A549 (cell line): ENCODE results near the gene ZC3H4. TPM values are rescaled to one million over a fixed set of nuclear protein-coding genes. Genes with fewer than 3 reads are reported as not detected.
A peak's percentile ranks its signal among the peaks of the same experiment; 100 is the strongest.

ENCODE experiments used
- ATAC-seq, 2 experiments: fragments of 200-7000 bp in 1 of 2; fragments of >200 bp in 1 of 2; cut with Nextera tagmentation in 1 of 2; cut with Tn5 transposase in 1 of 2; 3 replicates each; pipeline versions ENCODE4 v1.8.0 to v1.9.1; 2018 to 2020; ENCODE audit warnings: mild to moderate bottlenecking in 1 of 2, moderate library complexity in 1 of 2
- CTCF ChIA-PET: fragments of 300-600 bp; sonication (Branson Sonifier 250); formaldehyde crosslinking; extraction: SDS; loops from one replicate; lab custom pipeline; 2021; ENCODE audit warnings: antibody characterized with exemption, inconsistent platforms; lab: Yijun Ruan, JAX
- POLR2A ChIA-PET: fragments of 350-600 bp; formaldehyde crosslinking; extraction: SDS; loops from one replicate; lab custom pipeline; 2021; ENCODE audit warnings: antibody characterized with exemption, inconsistent platforms; lab: Yijun Ruan, JAX
- DNase-seq, 2 experiments: peaks; one replicate each; pipeline versions ENCODE4 v3.0.0 to v3.0.0-alpha.2; 2011 to 2016; ENCODE audit warnings: low read depth in 1 of 2, low spot score in 1 of 2
- FAIRE-seq: peaks from 2 replicates; lab custom pipeline; 2011; peaks lifted over from hg19 to GRCh38; lab: Jason Lieb, UNC
- H3K27ac ChIP-seq, 2 experiments: fragments of >200 bp; sonication (Bioruptor Twin); formaldehyde crosslinking; 3 replicates each; pipeline ENCODE4 v1.5.1; 2016 to 2017
- H3K4me1 ChIP-seq: fragments of >200 bp; sonication (Bioruptor Twin); formaldehyde crosslinking; 3 replicates; pipeline ENCODE4 v1.6.1; 2016
- H3K4me2 ChIP-seq: fragments of >200 bp; sonication (Bioruptor Twin); formaldehyde crosslinking; 3 replicates; pipeline ENCODE4 v1.6.1; 2016
- H3K4me3 ChIP-seq: fragments of >200 bp; sonication (Bioruptor Twin); formaldehyde crosslinking; 3 replicates; pipeline ENCODE4 v1.5.1; 2016
- H3K9me3 ChIP-seq: fragments of >200 bp; sonication (Bioruptor Twin); formaldehyde crosslinking; 3 replicates; pipeline ENCODE4 v1.6.1; 2016
- CBX8 ChIP-seq: fragments of 200-600 bp; sonication (generic); IDR thresholded peaks from 2 replicates; pipeline ENCODE4 v1.6.1; 2016
- CHD4 ChIP-seq: fragments of 200-600 bp; sonication (generic); IDR thresholded peaks from 2 replicates; pipeline ENCODE4 v1.6.1; 2016; ENCODE audit warnings: antibody characterized with exemption, mild to moderate bottlenecking, borderline replicate concordance
- EHMT2 ChIP-seq: fragments of 200-600 bp; sonication (generic); IDR thresholded peaks from 2 replicates; pipeline ENCODE4 v1.6.1; 2016; ENCODE audit warnings: antibody characterized with exemption, low read depth, mild to moderate bottlenecking, moderate library complexity
- ELK1 ChIP-seq: fragments of 150-350 bp; IDR thresholded peaks from 2 replicates; pipeline ENCODE4 v1.6.1; 2014; ENCODE audit warnings: low read depth, mild to moderate bottlenecking, low read length
- FOSL2 ChIP-seq, 2 experiments: fragments of 450-650 bp in 1 of 2; fragments of >200 bp in 1 of 2; sonication (Bioruptor Twin) in 1 of 2; formaldehyde crosslinking; IDR thresholded peaks; 2 replicates each; pipeline versions ENCODE4 v1.5.0 to v1.6.1; 2016 to 2020; ENCODE audit warnings: mild to moderate bottlenecking in 1 of 2, moderate library complexity in 1 of 2
- HDAC2 ChIP-seq: fragments of 200-600 bp; sonication (generic); IDR thresholded peaks from 2 replicates; pipeline ENCODE4 v1.6.1; 2016
- HES2 ChIP-seq: fragments of >200 bp; sonication (Bioruptor Twin); formaldehyde crosslinking; IDR thresholded peaks from 2 replicates; pipeline ENCODE4 v1.6.1; 2016
- JUNB ChIP-seq: fragments of >200 bp; sonication (Bioruptor Twin); formaldehyde crosslinking; IDR thresholded peaks from 2 replicates; pipeline ENCODE4 v1.6.1; 2016
- KDM1A ChIP-seq: fragments of 200-600 bp; sonication (generic); IDR thresholded peaks from 2 replicates; pipeline ENCODE4 v1.6.1; 2016; ENCODE audit warnings: low read depth, mild to moderate bottlenecking
- MAFK ChIP-seq: fragments of 450-650 bp; IDR thresholded peaks from 2 replicates; pipeline ENCODE4 v1.6.1; 2014; ENCODE audit not compliant: partially characterized antibody
- MAX ChIP-seq: IDR thresholded peaks from 2 replicates; pipeline ENCODE4 v1.6.1; 2012
- MAZ ChIP-seq: fragments of 150-350 bp; IDR thresholded peaks from 2 replicates; pipeline ENCODE4 v1.6.1; 2014; ENCODE audit warnings: antibody characterized with exemption, low read depth, low read length, borderline replicate concordance
- NPAS2 ChIP-seq: fragments of 250-450 bp; sonication (Bioruptor Pico); IDR thresholded peaks from 2 replicates; pipeline ENCODE4 v1.8.0; 2022; ENCODE audit warnings: mild to moderate bottlenecking, moderate library complexity, borderline replicate concordance
- PBX3 ChIP-seq: IDR thresholded peaks from 2 replicates; pipeline ENCODE4 v1.6.1; 2012
- RCOR1 ChIP-seq: fragments of 150-350 bp; IDR thresholded peaks from 2 replicates; pipeline ENCODE4 v1.6.1; 2014; ENCODE audit warnings: antibody characterized with exemption, low read length, low read depth
- REST ChIP-seq: fragments of 200-600 bp; sonication (generic); IDR thresholded peaks from 2 replicates; pipeline ENCODE4 v1.6.1; 2016; ENCODE audit warnings: antibody characterized with exemption, mild to moderate bottlenecking, moderate library complexity
- TFCP2L1 ChIP-seq: fragments of 250-450 bp; sonication (Bioruptor Pico); IDR thresholded peaks from 2 replicates; pipeline ENCODE4 v1.5.0; 2021; ENCODE audit warnings: mild to moderate bottlenecking
- TP53 ChIP-seq: fragments of 250-450 bp; sonication (Bioruptor Pico); IDR thresholded peaks from 2 replicates; pipeline ENCODE4 v1.5.0; 2021; ENCODE audit warnings: mild to moderate bottlenecking, moderate library complexity
- ZFP36 ChIP-seq: fragments of 450-650 bp; IDR thresholded peaks from 2 replicates; pipeline ENCODE4 v1.6.1; 2014; ENCODE audit warnings: borderline replicate concordance; ENCODE audit not compliant: partially characterized antibody
- ZNF302 ChIP-seq: fragments of 250-450 bp; sonication (Bioruptor Pico); IDR thresholded peaks from 2 replicates; pipeline ENCODE4 v1.9.0; 2021; ENCODE audit warnings: inconsistent platforms, mild to moderate bottlenecking, moderate library complexity
- ZSCAN20 ChIP-seq: fragments of 250-450 bp; sonication (Bioruptor Pico); IDR thresholded peaks from 2 replicates; pipeline ENCODE4 v1.8.0; 2022; ENCODE audit warnings: mild to moderate bottlenecking, moderate library complexity
- WGBS: methylation state at CpG from one replicate; pipeline ENCODE4 v1.1.6; 2017; ENCODE audit errors: missing lambda C conversion rate; 5-methylcytosine and 5-hydroxymethylcytosine counted together
- polyA plus RNA-seq, 4 experiments: library from polyadenylated mRNA; depleted of rRNA in 3 of 4; stranded (reverse); fragments of >200 nt; fragmentation: RNase III in 1 of 4; extraction: RNeasy Plus Mini Kit Qiagen cat#74134 plus additional on column Dnase treatment in 1 of 4; gene quantifications; 2 replicates in 3 of 4; 3 replicates in 1 of 4; pipeline ENCODE4 v1.2.3, GENCODE V29; 2011 to 2017

ZC3H4 gene
- polyA plus RNA-seq, 2 of the 4 experiments (the other 2 are of a cell fraction) = 7.7 to 33.4 TPM

GRCh38 chr19:47027586-47028088 lies 85.9 kb downstream of the ZC3H4 start:
- Histone ChIP-seq H3K4me1 (peaks cover 8% of the 10 kb centered on the region; the same call in 2 of the 3 replicates), H3K4me2 (no peak overlapping the region), H3K4me3 (no peak overlapping the region), H3K9me3 (no peaks in the 10 kb centered on the region), H3K27ac (no peak overlapping the region)
- DNase-seq (no peak), FAIRE-seq (no peak), ATAC-seq (no peak)
- ChIA-PET POLR2A (no interaction called here), CTCF (interaction anchor here (11.2 kb wide), 1 partner anchor 15 kb away, joined by 127 read pairs; no protein-coding TSS in a partner anchor)
- TF ChIP-seq RCOR1 (no peak), HES2 (no peak), PBX3 (no peak), MAX (no peak), EHMT2 (no peak), FOSL2 (IDR thresholded peaks at IDR 0.05) (no peak), FOSL2 (CRISPR knock-in tag; IDR thresholded peaks at IDR 0.05) (no peak), CHD4 (no peak), MAZ (no peak), HDAC2 (no peak), ZNF302 (CRISPR knock-in tag) (no peak), REST (no peak), CBX8 (no peak), ZFP36 (no peak), ZSCAN20 (CRISPR knock-in tag) (no peak), JUNB (no peak), MAFK (no peak)
- WGBS = 47% methylated on average over 9 of the region's 12 CpGs

- Histone ChIP-seq H3K4me1 (peaks cover 9% of the 10 kb centered on the region; the same call in 2 of the 3 replicates), H3K4me3 (no peak overlapping the region), H3K9me3 (no peaks in the 10 kb centered on the region), H3K4me2 (no peak overlapping the region), H3K27ac (no peak overlapping the region)
- 84% methylated on average over 8 of the region's 8 CpGs for WGBS
- CTCF ChIA-PET = interaction anchor here (1.3 to 6.6 kb wide), 3 partner anchors 10 to 36 kb away, joined by 3 to 75 read pairs (median 5); no protein-coding TSS in a partner anchor
- FAIRE-seq (no peak), DNase-seq (no peak), ATAC-seq (no peak)
- POLR2A ChIA-PET = no interaction called here
- TF ChIP-seq ELK1 = no peak
- no peak for TF ChIP-seq NPAS2 (CRISPR knock-in tag)
- peak; percentile 45; the same call in 1 of the 2 replicates for TF ChIP-seq KDM1A
- TF ChIP-seq RCOR1 = 0 out of 2 replicates have a peak, but pooled peaks have one; percentile 22
- no peak for TF ChIP-seq TP53 (CRISPR knock-in tag)
- TF ChIP-seq TFCP2L1 = no peak
Measured at GRCh38 chr19:47026889-47027288, 86.7 kb downstream of the ZC3H4 start.
